ENCODE measurements around the gene KCNS1. TPM values are rescaled to one million over a fixed set of nuclear protein-coding genes. Genes with fewer than 3 reads are reported as not detected.

Gene KCNS1
- total and polyA plus RNA-seq, 4 donors = not detected

DNA sequence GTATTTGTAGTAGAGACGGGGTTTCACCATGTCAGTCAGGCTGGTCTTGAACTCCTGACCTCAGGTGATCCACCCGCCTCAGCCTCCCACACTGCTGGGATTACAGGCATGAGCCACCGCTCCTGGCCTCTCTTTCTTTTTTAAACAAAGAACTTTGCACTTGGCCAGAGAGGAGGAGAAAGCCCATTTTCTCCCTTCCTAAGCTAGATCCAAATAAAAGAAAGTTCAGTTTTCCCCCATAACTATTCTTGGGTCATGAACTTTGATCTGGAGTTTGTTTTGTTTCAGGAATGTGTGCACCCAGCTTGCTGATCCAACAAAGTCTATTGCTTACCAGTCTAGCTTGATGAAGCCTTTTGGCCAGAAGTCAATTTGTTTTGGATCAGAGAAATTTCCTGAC lies 23.4 kb downstream of the KCNS1 start:
- no peaks in the 10 kb centered on the region for H3K4me1 ChIP-seq (ENCODE audit: control insufficient read depth in 1 of 2, insufficient read depth in 2 of 2, low read length in 2 of 2)
- intact Hi-C loops (cut with DNase I) = no loop called here
- 78 to 87% methylated on average over 3 of the region's 3 CpGs for WGBS, 2 donors
- no peak for ATAC-seq (ENCODE audit: low FRiP score)
- peaks cover 10 to 19% of the 10 kb centered on the region in 2 donors for H3K36me3 ChIP-seq (ENCODE audit: control insufficient read depth in 1 of 2, insufficient read depth in 2 of 2, low read length in 1 of 2)
- H3K9me3 ChIP-seq (ENCODE audit: control insufficient read depth, low read length) = no peaks in the 10 kb centered on the region
- no peak for DNase-seq
- H3K4me3 ChIP-seq (ENCODE audit: low read length in 2 of 2) = no peak overlapping the region
- H3K27me3 ChIP-seq (ENCODE audit: control insufficient read depth in 1 of 2, insufficient read depth in 2 of 2, low read length in 1 of 2) = no peaks in the 10 kb centered on the region
- no peak overlapping the region for H3K27ac ChIP-seq (ENCODE audit: low read depth in 1 of 2, low read length in 2 of 2)

DNA sequence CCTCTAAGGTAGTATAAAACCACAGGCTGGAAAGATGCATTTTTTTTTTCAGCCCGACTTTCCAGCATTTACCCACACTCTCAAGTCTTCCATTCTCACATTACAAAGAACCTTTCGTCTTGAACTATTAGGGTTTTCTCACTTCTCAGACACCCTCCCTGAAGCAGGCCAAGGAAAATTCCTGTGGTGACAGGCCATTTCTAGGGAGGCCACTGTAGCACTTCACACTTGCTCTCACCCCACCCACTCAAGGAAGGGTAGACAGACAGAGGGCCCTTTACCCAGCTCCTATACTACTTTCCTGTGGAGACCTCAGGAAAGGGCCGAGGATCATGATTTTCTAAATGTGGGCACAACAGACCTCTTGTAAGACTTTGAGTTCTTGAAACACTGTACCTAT lies 27.7 kb downstream of the KCNS1 start:
- no peaks in the 10 kb centered on the region for H3K9me3 ChIP-seq (ENCODE audit: control insufficient read depth, low read length)
- DNase-seq = no peak
- H3K27ac ChIP-seq (ENCODE audit: low read depth in 1 of 2, low read length in 2 of 2) = no peak overlapping the region
- no peaks in the 10 kb centered on the region for H3K27me3 ChIP-seq (ENCODE audit: control insufficient read depth in 1 of 2, insufficient read depth in 2 of 2, low read length in 1 of 2)
- WGBS, 2 donors = 78 to 87% methylated on average over 3 of the region's 3 CpGs
- no peaks in the 10 kb centered on the region for H3K4me1 ChIP-seq (ENCODE audit: control insufficient read depth in 1 of 2, insufficient read depth in 2 of 2, low read length in 2 of 2)
- intact Hi-C loops (cut with DNase I) = no loop called here
- no peak overlapping the region for H3K4me3 ChIP-seq (ENCODE audit: low read length in 2 of 2)
- ATAC-seq (ENCODE audit: low FRiP score) = no peak
- H3K36me3 ChIP-seq (ENCODE audit: control insufficient read depth in 1 of 2, insufficient read depth in 2 of 2, low read length in 1 of 2) = peaks cover 9 to 12% of the 10 kb centered on the region in 2 donors

DNA sequence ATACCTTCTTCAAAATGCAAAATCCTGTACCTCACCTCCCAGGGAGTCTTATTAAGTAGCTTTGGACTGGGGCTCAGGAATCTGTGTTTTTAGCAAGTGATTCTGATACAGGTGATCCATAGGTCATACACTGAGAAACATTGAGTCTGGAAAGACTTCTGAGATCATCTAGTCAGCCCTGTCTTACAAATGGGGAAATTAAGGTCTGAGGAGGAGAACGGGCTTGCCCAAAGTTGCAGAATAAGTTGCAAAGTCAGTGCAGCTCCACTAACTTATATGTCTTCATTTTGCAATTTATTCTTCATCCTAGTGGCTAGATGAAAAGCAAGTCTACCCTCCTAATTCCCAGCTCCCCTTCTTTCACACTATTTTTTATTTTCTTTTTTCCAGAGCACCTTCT lies 28.9 kb downstream of the KCNS1 start:
- intact Hi-C loops (cut with DNase I) = no loop called here
- H3K9me3 ChIP-seq (ENCODE audit: control insufficient read depth, low read length) = no peaks in the 10 kb centered on the region
- no peak overlapping the region for H3K4me3 ChIP-seq (ENCODE audit: low read length in 2 of 2)
- H3K4me1 ChIP-seq (ENCODE audit: control insufficient read depth in 1 of 2, insufficient read depth in 2 of 2, low read length in 2 of 2) = no peaks in the 10 kb centered on the region
- whole genome bisulfite sequencing, 2 donors = 89 to 93% methylated on average over 1 of the region's 1 CpG
- no peaks in the 10 kb centered on the region for H3K27me3 ChIP-seq (ENCODE audit: control insufficient read depth in 1 of 2, insufficient read depth in 2 of 2, low read length in 1 of 2)
- DNase-seq (no peak), ATAC-seq (ENCODE audit: low FRiP score) (no peak)
- H3K36me3 ChIP-seq (ENCODE audit: control insufficient read depth in 1 of 2, insufficient read depth in 2 of 2, low read length in 1 of 2) = peaks cover 9 to 16% of the 10 kb centered on the region in 2 donors
- no peak overlapping the region for H3K27ac ChIP-seq (ENCODE audit: low read depth in 1 of 2, low read length in 2 of 2)

DNA sequence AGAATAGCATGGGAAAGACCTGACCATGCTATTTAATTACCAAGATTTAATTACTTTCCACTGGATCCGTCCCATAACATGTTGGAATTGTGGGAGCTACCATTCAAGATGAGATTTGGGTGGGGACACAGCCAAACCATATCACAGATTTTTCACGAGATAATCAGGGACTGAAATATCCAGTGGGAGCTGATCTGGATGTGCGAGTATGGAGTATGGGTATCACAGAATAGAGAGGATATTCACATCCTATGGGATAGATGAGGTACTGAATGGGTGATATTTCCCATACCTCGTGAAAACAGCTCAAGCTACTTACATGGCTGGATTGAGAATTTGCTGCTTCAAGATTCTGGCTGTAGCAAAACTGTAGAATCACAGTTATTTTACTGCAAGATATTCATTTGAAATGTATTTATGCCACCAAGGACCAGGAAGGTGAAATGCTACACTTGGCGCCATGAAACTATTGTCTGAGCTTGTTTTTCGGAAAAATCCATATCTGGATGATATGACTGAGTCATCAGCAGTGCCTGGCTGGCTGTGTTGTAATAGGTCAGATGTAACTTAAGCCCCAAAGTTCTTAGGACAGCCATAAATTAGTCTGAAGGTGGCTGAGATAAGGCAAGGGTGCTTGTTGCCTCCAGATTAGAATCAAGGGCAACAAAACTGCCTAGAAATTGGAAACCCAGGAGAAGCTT lies 29.8 kb downstream of the KCNS1 start:
- ATAC-seq (ENCODE audit: low FRiP score) = no peak
- intact Hi-C loops (cut with DNase I) = no loop called here
- H3K36me3 ChIP-seq (ENCODE audit: control insufficient read depth in 1 of 2, insufficient read depth in 2 of 2, low read length in 1 of 2) = peaks cover 9 to 11% of the 10 kb centered on the region in 2 donors

DNA sequence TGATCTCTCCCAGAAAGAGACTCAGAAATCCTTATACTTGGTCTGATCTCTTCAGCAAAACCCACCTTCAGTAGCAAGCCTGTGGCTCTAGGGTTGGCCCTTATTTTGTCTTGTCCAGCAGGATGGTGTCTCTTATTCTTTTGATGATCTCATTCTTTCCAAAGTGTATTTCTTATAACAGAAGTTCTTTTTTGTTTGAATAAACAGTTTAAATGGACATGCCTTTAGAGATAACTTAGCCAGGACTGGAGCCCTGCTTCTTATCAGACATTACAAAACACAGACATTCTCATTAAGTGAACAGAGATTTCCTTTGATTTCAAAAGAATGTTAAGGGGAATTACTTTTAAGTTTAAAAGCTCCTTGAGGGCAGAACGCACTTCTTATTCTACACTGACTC lies 31.7 kb downstream of the KCNS1 start:
- no peaks in the 10 kb centered on the region for H3K4me1 ChIP-seq (ENCODE audit: control insufficient read depth in 1 of 2, insufficient read depth in 2 of 2, low read length in 2 of 2)
- H3K27me3 ChIP-seq (ENCODE audit: control insufficient read depth in 1 of 2, insufficient read depth in 2 of 2, low read length in 1 of 2) = no peaks in the 10 kb centered on the region
- peaks cover 3 to 4% of the 10 kb centered on the region in 2 donors for H3K36me3 ChIP-seq (ENCODE audit: control insufficient read depth in 1 of 2, insufficient read depth in 2 of 2, low read length in 1 of 2)
- no peaks in the 10 kb centered on the region for H3K9me3 ChIP-seq (ENCODE audit: control insufficient read depth, low read length)
- WGBS, 2 donors = 95 to 99% methylated on average over 1 of the region's 1 CpG
- DNase-seq = no peak
- no peak overlapping the region for H3K27ac ChIP-seq (ENCODE audit: low read depth in 1 of 2, low read length in 2 of 2)
- no peak overlapping the region for H3K4me3 ChIP-seq (ENCODE audit: low read length in 2 of 2)
- no peak for ATAC-seq (ENCODE audit: low FRiP score)
- intact Hi-C loops (cut with DNase I) = no loop called here

More for the DNA sequence above, 29.8 kb downstream of the KCNS1 start:
- H3K4me3 ChIP-seq (ENCODE audit: low read length in 2 of 2) = no peak overlapping the region
- WGBS, 2 donors = 93 to 96% methylated on average over 6 of the region's 6 CpGs
- H3K4me1 ChIP-seq (ENCODE audit: control insufficient read depth in 1 of 2, insufficient read depth in 2 of 2, low read length in 2 of 2) = no peaks in the 10 kb centered on the region
- DNase-seq = no peak
- H3K27ac ChIP-seq (ENCODE audit: low read depth in 1 of 2, low read length in 2 of 2) = no peak overlapping the region
- H3K9me3 ChIP-seq (ENCODE audit: control insufficient read depth, low read length) = no peaks in the 10 kb centered on the region
- H3K27me3 ChIP-seq (ENCODE audit: control insufficient read depth in 1 of 2, insufficient read depth in 2 of 2, low read length in 1 of 2) = no peaks in the 10 kb centered on the region

DNA sequence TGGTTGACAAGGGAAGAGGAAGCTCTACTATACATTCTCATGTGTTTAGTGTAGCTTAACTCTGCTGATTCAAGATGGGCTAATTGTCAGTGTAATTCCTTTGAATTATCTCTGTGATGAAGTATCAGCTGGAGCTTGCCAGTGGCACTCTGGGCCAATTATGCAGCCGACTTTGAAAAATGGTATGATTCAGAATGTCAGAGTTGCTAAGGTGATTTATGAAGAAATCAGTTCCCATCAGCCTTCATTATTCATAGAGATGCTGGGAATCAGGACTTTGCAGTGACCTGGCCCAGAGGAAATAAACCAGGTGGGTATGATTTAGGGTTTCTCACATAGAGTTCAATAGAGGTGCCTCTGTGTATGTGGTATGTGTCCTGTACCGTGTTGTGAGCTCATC lies 33.4 kb downstream of the KCNS1 start:
- Histone ChIP-seq H3K4me3 (ENCODE audit: low read length in 2 of 2) (no peak overlapping the region), H3K36me3 (ENCODE audit: control insufficient read depth in 1 of 2, insufficient read depth in 2 of 2, low read length in 1 of 2) (peaks cover 0 to 4% of the 10 kb centered on the region in 2 donors), H3K27me3 (ENCODE audit: control insufficient read depth in 1 of 2, insufficient read depth in 2 of 2, low read length in 1 of 2) (no peaks in the 10 kb centered on the region), H3K27ac (ENCODE audit: low read depth in 1 of 2, low read length in 2 of 2) (no peak overlapping the region), H3K9me3 (ENCODE audit: control insufficient read depth, low read length) (no peaks in the 10 kb centered on the region), H3K4me1 (ENCODE audit: control insufficient read depth in 1 of 2, insufficient read depth in 2 of 2, low read length in 2 of 2) (no peaks in the 10 kb centered on the region)
- intact Hi-C loops (cut with DNase I) = no loop called here
- ATAC-seq (ENCODE audit: low FRiP score) (no peak), DNase-seq (no peak)
- 79 to 80% methylated on average over 2 of the region's 2 CpGs for WGBS, 2 donors

DNA sequence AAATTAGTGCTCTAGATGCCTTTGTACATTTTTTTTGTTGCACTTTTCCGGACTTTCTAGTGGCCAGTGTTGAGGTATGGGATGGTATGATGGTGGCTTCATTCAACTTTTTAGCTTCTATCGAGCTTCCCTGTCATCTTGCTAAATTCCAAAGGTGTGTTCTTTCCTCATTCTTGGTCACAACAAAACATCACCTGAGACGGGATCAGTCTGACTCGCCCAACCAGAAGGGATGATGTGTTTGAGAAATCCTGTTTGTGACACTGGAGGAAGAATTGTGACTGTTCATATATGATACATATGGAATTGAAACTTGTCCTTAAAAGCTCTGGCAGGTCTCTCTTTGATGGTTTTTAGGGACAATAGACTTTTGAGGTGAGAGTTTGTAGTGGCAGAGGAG lies 33.8 kb downstream of the KCNS1 start:
- WGBS, 2 donors = 98 to 99% methylated on average over 4 of the region's 4 CpGs

DNA sequence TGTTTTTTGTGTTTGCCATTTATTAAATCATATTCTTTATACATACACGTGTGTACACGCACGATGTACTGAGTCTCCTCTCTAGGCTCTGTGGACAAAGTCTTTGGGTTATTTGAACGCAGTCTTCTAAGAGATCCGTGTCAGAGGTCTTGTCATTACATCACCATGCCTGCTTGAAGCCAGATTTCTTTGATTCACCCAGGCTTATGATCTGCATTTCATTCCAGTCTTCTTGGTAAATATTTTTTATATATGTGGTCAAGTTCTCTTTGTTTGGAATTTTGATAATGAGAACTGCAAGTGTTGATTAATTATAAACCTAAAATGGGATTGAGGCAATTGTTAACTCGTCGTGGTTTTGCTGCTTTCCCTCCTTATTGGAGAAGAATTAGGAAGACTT lies 34.6 kb downstream of the KCNS1 start:
- ATAC-seq (ENCODE audit: low FRiP score) = no peak

More for the DNA sequence above, 33.8 kb downstream of the KCNS1 start:
- ATAC-seq (ENCODE audit: low FRiP score) (no peak), DNase-seq (no peak)
- Histone ChIP-seq H3K27ac (ENCODE audit: low read depth in 1 of 2, low read length in 2 of 2) (no peak overlapping the region), H3K4me1 (ENCODE audit: control insufficient read depth in 1 of 2, insufficient read depth in 2 of 2, low read length in 2 of 2) (no peaks in the 10 kb centered on the region), H3K9me3 (ENCODE audit: control insufficient read depth, low read length) (no peaks in the 10 kb centered on the region), H3K36me3 (ENCODE audit: control insufficient read depth in 1 of 2, insufficient read depth in 2 of 2, low read length in 1 of 2) (peaks cover 0 to 4% of the 10 kb centered on the region in 2 donors), H3K4me3 (ENCODE audit: low read length in 2 of 2) (no peak overlapping the region), H3K27me3 (ENCODE audit: control insufficient read depth in 1 of 2, insufficient read depth in 2 of 2, low read length in 1 of 2) (no peaks in the 10 kb centered on the region)
- intact Hi-C loops (cut with DNase I) = no loop called here

DNA sequence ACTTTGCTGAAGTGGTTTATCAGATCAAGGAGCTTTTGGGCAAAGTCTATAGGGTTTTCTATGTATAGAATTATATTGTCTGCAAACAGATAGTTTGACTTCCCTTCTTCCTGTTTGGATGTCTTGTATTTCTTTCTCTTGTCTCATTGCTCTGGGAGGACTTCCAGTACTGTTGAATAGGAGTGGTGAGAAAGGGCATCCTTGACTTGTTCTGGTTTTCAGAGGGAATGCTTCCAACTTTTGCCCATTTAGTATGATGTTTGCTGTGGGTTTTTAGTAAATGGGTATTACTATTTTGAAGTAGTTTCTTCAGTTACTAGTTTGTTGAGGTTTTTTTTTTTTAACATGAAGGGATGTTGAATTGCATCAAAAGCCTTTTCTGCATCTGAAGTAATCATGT lies 36.1 kb downstream of the KCNS1 start:
- Histone ChIP-seq H3K36me3 (ENCODE audit: control insufficient read depth in 1 of 2, insufficient read depth in 2 of 2, low read length in 1 of 2) (peaks cover 0 to 4% of the 10 kb centered on the region in 2 donors), H3K27ac (ENCODE audit: low read depth in 1 of 2, low read length in 2 of 2) (no peak overlapping the region), H3K9me3 (ENCODE audit: control insufficient read depth, low read length) (no peaks in the 10 kb centered on the region), H3K27me3 (ENCODE audit: control insufficient read depth in 1 of 2, insufficient read depth in 2 of 2, low read length in 1 of 2) (no peaks in the 10 kb centered on the region), H3K4me3 (ENCODE audit: low read length in 2 of 2) (no peak overlapping the region), H3K4me1 (ENCODE audit: control insufficient read depth in 1 of 2, insufficient read depth in 2 of 2, low read length in 2 of 2) (peaks cover 0 to 2% of the 10 kb centered on the region in 2 donors)
- no peak for ATAC-seq (ENCODE audit: low FRiP score)
- intact Hi-C loops (cut with DNase I) = no loop called here
- no peak for DNase-seq

More for the DNA sequence above, 34.6 kb downstream of the KCNS1 start:
- Histone ChIP-seq H3K27ac (ENCODE audit: low read depth in 1 of 2, low read length in 2 of 2) (no peak overlapping the region), H3K9me3 (ENCODE audit: control insufficient read depth, low read length) (no peaks in the 10 kb centered on the region), H3K36me3 (ENCODE audit: control insufficient read depth in 1 of 2, insufficient read depth in 2 of 2, low read length in 1 of 2) (peaks cover 0 to 4% of the 10 kb centered on the region in 2 donors), H3K4me1 (ENCODE audit: control insufficient read depth in 1 of 2, insufficient read depth in 2 of 2, low read length in 2 of 2) (no peaks in the 10 kb centered on the region), H3K4me3 (ENCODE audit: low read length in 2 of 2) (no peak overlapping the region), H3K27me3 (ENCODE audit: control insufficient read depth in 1 of 2, insufficient read depth in 2 of 2, low read length in 1 of 2) (no peaks in the 10 kb centered on the region)
- no peak for DNase-seq
- intact Hi-C loops (cut with DNase I) = no loop called here
- WGBS, 2 donors = 92% methylated on average over 7 of the region's 7 CpGs

Measured in aorta (tissue), 5 donors.